Activated CD8-positive, alpha-beta memory T cell treated with anti-CD3 and anti-CD28 coated beads, Interleukin-2, amount 50 U/mL, for 1 hour (primary cell): ENCODE data around the gene MLEC.
A peak's percentile ranks its signal among the peaks of the same experiment; 100 is the strongest.

Source experiments
- DNase-seq: peaks from one replicate; pipeline ENCODE4 v3.0.0-alpha.2; 2020; ENCODE audit errors: extremely low read depth

The MLEC gene

GRCh38 chr12:120686690-120687577, at the start of gene MLEC:
TSS of gene MLEC (plus strand) at chr12:120687149. CDS start at chr12:120687297, 148 bp downstream.
- DNase-seq = peak; percentile 98

GRCh38 chr12:120639771-120640721, 46.9 kb upstream of the MLEC start, which contains the start of gene CABP1:
TSS of gene CABP1 (plus strand) at chr12:120640626. CDS start at chr12:120640686, 60 bp downstream.
- peak; percentile 24 for DNase-seq

- no peak for DNase-seq
These were observed 45.8 kb upstream of the MLEC start for GRCh38 chr12:120640861-120641833.

- DNase-seq = no peak
These were observed 44.8 kb upstream of the MLEC start for GRCh38 chr12:120642121-120642520.

- no peak for DNase-seq
These were observed 44.1 kb upstream of the MLEC start for GRCh38 chr12:120642826-120643225.

GRCh38 chr12:120643574-120643973, 43.4 kb upstream of the MLEC start:
- no peak for DNase-seq

GRCh38 chr12:120646044-120646443, 40.9 kb upstream of the MLEC start:
- no peak for DNase-seq

- no peak for DNase-seq
These were observed 39.6 kb upstream of the MLEC start for GRCh38 chr12:120647375-120647755.

- no peak for DNase-seq
These were observed 37.3 kb upstream of the MLEC start for GRCh38 chr12:120649442-120650232.

- DNase-seq = no peak
These were observed 36.7 kb upstream of the MLEC start for GRCh38 chr12:120650233-120650690.

GRCh38 chr12:120651821-120652220, 35.1 kb upstream of the MLEC start:
- DNase-seq = no peak

GRCh38 chr12:120652656-120653435, 34.1 kb upstream of the MLEC start:
- no peak for DNase-seq

- DNase-seq = no peak
These were observed 33.3 kb upstream of the MLEC start for GRCh38 chr12:120653611-120654010.

- no peak for DNase-seq
These were observed 32.3 kb upstream of the MLEC start for GRCh38 chr12:120654656-120655055.

- DNase-seq = no peak
These were observed 30.9 kb upstream of the MLEC start for GRCh38 chr12:120656008-120656407.

- no peak for DNase-seq
These were observed 28.4 kb upstream of the MLEC start for GRCh38 chr12:120658286-120659150.

GRCh38 chr12:120659151-120659525, 27.8 kb upstream of the MLEC start:
- DNase-seq = no peak

GRCh38 chr12:120661432-120661831, 25.5 kb upstream of the MLEC start:
- DNase-seq = no peak

GRCh38 chr12:120662879-120663278, 24.1 kb upstream of the MLEC start:
- no peak for DNase-seq
